Measurements from ENCODE around the gene KIF21A. TPM values are rescaled to one million over a fixed set of nuclear protein-coding genes. Genes with fewer than 3 reads are reported as not detected.

The KIF21A gene
- total and polyA plus RNA-seq, 2 experiments from 2014 or later = 19.4 to 41.3 TPM

GRCh38 chr12:39327965-39328364, 115.0 kb downstream of the KIF21A start:
- TF ChIP-seq CTCF (IDR thresholded peaks at IDR 0.05; ENCODE audit: low read depth, low read length) = no peak
- Histone ChIP-seq H3K36me3 (peaks cover 31% of the 10 kb centered on the region), H3K27ac (no peak overlapping the region), H3K9me3 (ENCODE audit: low read depth) (no peaks in the 10 kb centered on the region), H3K4me3 (no peak overlapping the region), H3K27me3 (no peaks in the 10 kb centered on the region), H3K4me1 (ENCODE audit: low read depth) (no peaks in the 10 kb centered on the region)
- DNase-seq (ENCODE audit: low read depth in 1 of 2, low spot score in 1 of 2) = no peak

GRCh38 chr12:39327510-39327909, 115.4 kb downstream of the KIF21A start:
- no peaks in the 10 kb centered on the region for H3K4me1 ChIP-seq (ENCODE audit: low read depth)
- H3K4me3 ChIP-seq = no peak overlapping the region
- DNase-seq (ENCODE audit: low read depth in 1 of 2, low spot score in 1 of 2) = peak in 1 of 2 donors; percentile 6
- peaks cover 31% of the 10 kb centered on the region for H3K36me3 ChIP-seq
- H3K27me3 ChIP-seq = no peaks in the 10 kb centered on the region
- no peaks in the 10 kb centered on the region for H3K9me3 ChIP-seq (ENCODE audit: low read depth)
- no peak for TF ChIP-seq CTCF (IDR thresholded peaks at IDR 0.05; ENCODE audit: low read depth, low read length)
- H3K27ac ChIP-seq = peak overlapping the region; percentile 12

GRCh38 chr12:39319180-39319579, 123.7 kb downstream of the KIF21A start:
- no peak for DNase-seq (ENCODE audit: low read depth in 1 of 2, low spot score in 1 of 2)
- Histone ChIP-seq H3K4me3 (no peak overlapping the region), H3K27me3 (no peaks in the 10 kb centered on the region), H3K4me1 (ENCODE audit: low read depth) (no peaks in the 10 kb centered on the region), H3K27ac (no peak overlapping the region), H3K36me3 (peaks cover 18% of the 10 kb centered on the region), H3K9me3 (ENCODE audit: low read depth) (no peaks in the 10 kb centered on the region)
- TF ChIP-seq CTCF (IDR thresholded peaks at IDR 0.05; ENCODE audit: low read depth, low read length) = no peak

- H3K4me1 ChIP-seq (ENCODE audit: low read depth) = no peaks in the 10 kb centered on the region
- H3K4me3 ChIP-seq = no peak overlapping the region
- no peak for TF ChIP-seq CTCF (IDR thresholded peaks at IDR 0.05; ENCODE audit: low read depth, low read length)
- H3K36me3 ChIP-seq = peaks cover 5% of the 10 kb centered on the region
- no peak for DNase-seq (ENCODE audit: low read depth in 1 of 2, low spot score in 1 of 2)
- H3K27ac ChIP-seq = no peak overlapping the region
- no peaks in the 10 kb centered on the region for H3K9me3 ChIP-seq (ENCODE audit: low read depth)
- no peaks in the 10 kb centered on the region for H3K27me3 ChIP-seq
Observed at GRCh38 chr12:39314547-39314946, 128.4 kb downstream of the KIF21A start.

GRCh38 chr12:39309516-39309915, 133.4 kb downstream of the KIF21A start:
- H3K9me3 ChIP-seq (ENCODE audit: low read depth) = no peaks in the 10 kb centered on the region
- H3K36me3 ChIP-seq = peaks cover 11% of the 10 kb centered on the region
- no peak overlapping the region for H3K4me3 ChIP-seq
- H3K27ac ChIP-seq = no peak overlapping the region
- no peaks in the 10 kb centered on the region for H3K4me1 ChIP-seq (ENCODE audit: low read depth)
- no peak for TF ChIP-seq CTCF (IDR thresholded peaks at IDR 0.05; ENCODE audit: low read depth, low read length)
- DNase-seq (ENCODE audit: low read depth in 1 of 2, low spot score in 1 of 2) = no peak
- no peaks in the 10 kb centered on the region for H3K27me3 ChIP-seq

GRCh38 chr12:39301422-39301821, 141.5 kb downstream of the KIF21A start:
- H3K36me3 ChIP-seq = peaks cover 12% of the 10 kb centered on the region
- DNase-seq (ENCODE audit: low read depth in 1 of 2, low spot score in 1 of 2) = peak in 1 of 2 donors; percentile 11
- no peak for TF ChIP-seq CTCF (IDR thresholded peaks at IDR 0.05; ENCODE audit: low read depth, low read length)
- no peaks in the 10 kb centered on the region for H3K27me3 ChIP-seq
- no peak overlapping the region for H3K27ac ChIP-seq
- H3K9me3 ChIP-seq (ENCODE audit: low read depth) = no peaks in the 10 kb centered on the region
- H3K4me1 ChIP-seq (ENCODE audit: low read depth) = no peaks in the 10 kb centered on the region
- no peak overlapping the region for H3K4me3 ChIP-seq
